Astrocyte (in vitro differentiated cells and primary cell): ENCODE measurements around the gene DNAAF3. TPM values are rescaled to one million over a fixed set of nuclear protein-coding genes. Genes with fewer than 3 reads are reported as not detected.

Experiments
- DNase-seq: peaks from one replicate; pipeline ENCODE4 v3.0.0-alpha.2; 2010; ENCODE audit warnings: low read depth
- FAIRE-seq: peaks from 2 replicates; lab custom pipeline; 2011; peaks lifted over from hg19 to GRCh38; lab: Jason Lieb, UNC
- H2AFZ ChIP-seq: 2 replicates; pipeline ENCODE4 v1.6.0; 2012; ENCODE audit warnings: low read depth, low read length, inconsistent platforms
- H3K27ac ChIP-seq: 2 replicates; pipeline ENCODE4 v1.5.1; 2011; ENCODE audit warnings: low read depth, low read length, inconsistent platforms
- H3K27me3 ChIP-seq: 2 replicates; pipeline ENCODE4 v1.6.0; 2011; ENCODE audit warnings: low read length, inconsistent platforms; ENCODE audit not compliant: insufficient read depth
- H3K36me3 ChIP-seq: 2 replicates; pipeline ENCODE4 v1.5.1; 2011; ENCODE audit warnings: low read length, inconsistent platforms; ENCODE audit not compliant: insufficient read depth
- H3K4me1 ChIP-seq: 2 replicates; pipeline ENCODE4 v1.5.1; 2011; ENCODE audit warnings: low read length, inconsistent platforms; ENCODE audit not compliant: insufficient read depth
- H3K4me2 ChIP-seq: 2 replicates; pipeline ENCODE4 v1.6.0; 2012; ENCODE audit warnings: low read length, inconsistent platforms
- H3K4me3 ChIP-seq: 2 replicates; pipeline ENCODE4 v1.5.1; 2011; ENCODE audit warnings: low read depth, mild to moderate bottlenecking, low read length, inconsistent platforms; ENCODE audit not compliant: insufficient read depth
- H3K79me2 ChIP-seq: 2 replicates; pipeline ENCODE4 v1.6.0; 2012; ENCODE audit warnings: mild to moderate bottlenecking, low read length, inconsistent platforms; ENCODE audit not compliant: insufficient read depth
- H3K9ac ChIP-seq: 2 replicates; pipeline ENCODE4 v1.6.0; 2012; ENCODE audit warnings: mild to moderate bottlenecking, low read length, inconsistent platforms
- H3K9me3 ChIP-seq: 2 replicates; pipeline ENCODE4 v1.5.1; 2012; ENCODE audit warnings: low read depth, mild to moderate bottlenecking, low read length, inconsistent platforms; ENCODE audit not compliant: insufficient read depth
- H4K20me1 ChIP-seq: 2 replicates; pipeline ENCODE4 v1.6.0; 2012; ENCODE audit warnings: low read length, inconsistent platforms; ENCODE audit not compliant: insufficient read depth
- H3K27ac Mint-ChIP-seq: one replicate; pipeline ENCODE4 v1.8.0; 2021; ENCODE audit warnings: mild to moderate bottlenecking, mixed read lengths; ENCODE audit not compliant: unreplicated experiment
- H3K27me3 Mint-ChIP-seq: one replicate; pipeline ENCODE4 v1.8.0; 2021; ENCODE audit warnings: low read depth, mixed read lengths; ENCODE audit not compliant: unreplicated experiment
- H3K36me3 Mint-ChIP-seq: one replicate; pipeline ENCODE4 v1.8.0; 2021; ENCODE audit warnings: low read depth, mixed read lengths; ENCODE audit not compliant: unreplicated experiment
- H3K4me1 Mint-ChIP-seq: one replicate; pipeline ENCODE4 v1.8.0; 2021; ENCODE audit warnings: low read depth, mixed read lengths; ENCODE audit not compliant: unreplicated experiment
- H3K4me3 Mint-ChIP-seq: one replicate; pipeline ENCODE4 v1.8.0; 2021; ENCODE audit warnings: mild to moderate bottlenecking, moderate library complexity, mixed read lengths; ENCODE audit not compliant: unreplicated experiment
- H3K9me3 Mint-ChIP-seq: one replicate; pipeline ENCODE4 v1.8.0; 2021; ENCODE audit warnings: mild to moderate bottlenecking, mixed read lengths; ENCODE audit not compliant: unreplicated experiment
- EZH2 ChIP-seq: IDR thresholded peaks from 2 replicates; pipeline ENCODE4 v1.6.1; 2012; ENCODE audit warnings: mild to moderate bottlenecking, low read length, inconsistent platforms; ENCODE audit not compliant: insufficient read depth
- total RNA-seq: library from RNA; stranded (reverse); gene quantifications from 2 replicates; pipeline ENCODE4 v1.2.1, GENCODE V29; 2021
- TF ChIP-seq, protein P1 (sequence below): IDR thresholded peaks from 2 replicates; pipeline ENCODE4 v1.5.1; 2011; ENCODE audit warnings: low read depth, mild to moderate bottlenecking, inconsistent platforms, low read length, moderate library complexity; ENCODE audit not compliant: insufficient read depth

Gene DNAAF3
- total RNA-seq, 1 donor from 2014 or later: 1.3 TPM

DNA sequence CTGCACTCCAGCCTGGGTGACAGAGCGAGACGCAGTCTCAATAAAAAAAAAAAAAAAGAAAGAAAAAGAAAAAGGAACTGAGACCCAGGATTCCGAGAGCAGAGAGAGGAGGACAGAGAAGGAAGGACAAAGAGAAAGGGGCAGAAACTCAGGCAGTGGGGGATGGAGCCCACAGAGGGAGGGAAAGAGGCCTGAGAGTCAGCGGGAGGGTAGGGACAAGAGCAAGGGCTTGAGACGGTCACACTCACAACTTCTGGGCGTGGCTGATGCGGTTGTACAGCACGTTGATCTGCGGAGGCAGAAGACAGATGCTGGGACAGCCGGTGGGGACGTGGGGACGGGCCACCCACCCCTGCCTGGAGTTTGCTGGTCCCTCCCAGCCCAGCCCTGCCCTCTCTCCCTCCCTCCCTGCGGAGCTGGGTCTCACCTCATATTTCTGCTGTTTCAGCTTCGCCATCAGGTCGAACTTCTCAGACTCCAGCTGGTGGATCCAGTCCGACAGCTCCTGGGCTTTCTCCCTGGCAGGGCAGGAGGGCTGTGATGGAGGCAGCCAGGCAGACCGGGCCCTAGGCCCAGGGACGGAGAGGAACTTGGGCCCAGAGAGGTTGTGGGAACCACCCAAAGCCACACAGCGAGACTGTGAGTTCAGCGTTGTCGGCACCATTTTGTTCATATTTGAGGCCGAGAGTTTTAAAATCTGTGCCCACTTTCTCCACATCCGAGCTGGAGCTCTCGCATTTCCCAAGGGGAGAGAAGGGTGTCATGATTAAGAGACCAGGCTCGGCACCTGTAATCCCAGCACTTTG, 32.6 kb downstream of the DNAAF3 start:
- H3K4me1 ChIP-seq: no peaks in the 10 kb centered on the region
- H3K36me3 ChIP-seq: no peaks in the 10 kb centered on the region
- no peaks in the 10 kb centered on the region for H3K9me3 ChIP-seq
- no peak overlapping the region for H3K9ac ChIP-seq
- peaks cover 3% of the 10 kb centered on the region for H3K27me3 ChIP-seq
- no peak overlapping the region for H3K27ac ChIP-seq
- Mint-ChIP-seq H3K4me1 (no peaks in the 10 kb centered on the region), H3K9me3 (no peaks in the 10 kb centered on the region), H3K27me3 (peaks cover 16% of the 10 kb centered on the region), H3K4me3 (no peak overlapping the region), H3K27ac (no peak overlapping the region), H3K36me3 (no peaks in the 10 kb centered on the region)
- no peak overlapping the region for H3K4me3 ChIP-seq
- H3K79me2 ChIP-seq: no peaks in the 10 kb centered on the region
- H4K20me1 ChIP-seq: no peaks in the 10 kb centered on the region
- FAIRE-seq (no peak), DNase-seq (no peak)
- H3K4me2 ChIP-seq: no peak overlapping the region
- H2AFZ ChIP-seq: no peak overlapping the region
- TF ChIP-seq, protein P1, sequence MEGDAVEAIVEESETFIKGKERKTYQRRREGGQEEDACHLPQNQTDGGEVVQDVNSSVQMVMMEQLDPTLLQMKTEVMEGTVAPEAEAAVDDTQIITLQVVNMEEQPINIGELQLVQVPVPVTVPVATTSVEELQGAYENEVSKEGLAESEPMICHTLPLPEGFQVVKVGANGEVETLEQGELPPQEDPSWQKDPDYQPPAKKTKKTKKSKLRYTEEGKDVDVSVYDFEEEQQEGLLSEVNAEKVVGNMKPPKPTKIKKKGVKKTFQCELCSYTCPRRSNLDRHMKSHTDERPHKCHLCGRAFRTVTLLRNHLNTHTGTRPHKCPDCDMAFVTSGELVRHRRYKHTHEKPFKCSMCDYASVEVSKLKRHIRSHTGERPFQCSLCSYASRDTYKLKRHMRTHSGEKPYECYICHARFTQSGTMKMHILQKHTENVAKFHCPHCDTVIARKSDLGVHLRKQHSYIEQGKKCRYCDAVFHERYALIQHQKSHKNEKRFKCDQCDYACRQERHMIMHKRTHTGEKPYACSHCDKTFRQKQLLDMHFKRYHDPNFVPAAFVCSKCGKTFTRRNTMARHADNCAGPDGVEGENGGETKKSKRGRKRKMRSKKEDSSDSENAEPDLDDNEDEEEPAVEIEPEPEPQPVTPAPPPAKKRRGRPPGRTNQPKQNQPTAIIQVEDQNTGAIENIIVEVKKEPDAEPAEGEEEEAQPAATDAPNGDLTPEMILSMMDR: no peak
- no peak for TF ChIP-seq EZH2

DNA sequence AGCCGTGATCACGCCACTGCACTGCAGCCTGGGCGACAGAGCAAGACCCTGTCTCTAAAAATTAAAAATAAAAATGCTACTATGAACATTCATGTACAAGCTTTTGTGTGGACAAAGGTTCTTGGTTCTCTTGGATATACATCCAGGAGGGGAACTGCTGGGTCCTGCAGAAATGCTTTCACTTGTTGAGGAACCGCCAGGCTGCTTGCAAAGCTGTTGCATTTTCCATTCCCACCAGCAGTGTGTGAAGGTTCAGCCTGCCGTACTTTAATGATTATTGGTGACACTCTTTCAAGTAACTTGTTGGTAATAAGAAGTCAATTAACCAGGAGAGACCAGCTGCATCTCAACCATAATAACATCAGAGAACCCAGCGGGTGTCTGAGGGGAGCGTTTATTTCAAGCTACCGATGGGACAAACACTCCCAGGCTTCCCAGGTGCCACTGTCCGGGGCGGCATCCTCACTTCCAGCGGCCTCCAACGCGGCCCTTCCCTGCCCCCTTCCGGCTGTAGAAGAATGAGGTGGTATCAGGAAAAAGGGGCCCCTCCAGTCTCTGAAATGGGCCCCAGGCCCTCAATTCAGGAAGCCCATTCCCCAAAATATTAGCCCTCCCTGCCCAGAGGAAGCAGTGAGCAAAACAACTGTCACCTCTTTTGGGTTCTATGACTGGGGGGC, 33.8 kb downstream of the DNAAF3 start:
- Mint-ChIP-seq H3K4me3 (no peak overlapping the region), H3K27ac (no peak overlapping the region), H3K36me3 (no peaks in the 10 kb centered on the region), H3K4me1 (no peaks in the 10 kb centered on the region), H3K9me3 (no peaks in the 10 kb centered on the region), H3K27me3 (peaks cover 15% of the 10 kb centered on the region)
- no peaks in the 10 kb centered on the region for H3K36me3 ChIP-seq
- H3K9ac ChIP-seq: no peak overlapping the region
- no peak overlapping the region for H3K4me2 ChIP-seq
- peaks cover 3% of the 10 kb centered on the region for H3K27me3 ChIP-seq
- H4K20me1 ChIP-seq: no peaks in the 10 kb centered on the region
- no peaks in the 10 kb centered on the region for H3K4me1 ChIP-seq
- TF ChIP-seq EZH2: no peak
- TF ChIP-seq, protein P1: no peak
- H3K9me3 ChIP-seq: no peaks in the 10 kb centered on the region
- FAIRE-seq (no peak), DNase-seq (no peak)
- H3K27ac ChIP-seq: no peak overlapping the region
- no peak overlapping the region for H2AFZ ChIP-seq
- H3K79me2 ChIP-seq: no peaks in the 10 kb centered on the region
- H3K4me3 ChIP-seq: no peak overlapping the region
